Stimulated activated CD4-positive, alpha-beta T cell treated with anti-CD3 and anti-CD28 coated beads, Interleukin-12 subunit alpha, Interleukin-12 subunit beta, amount 100 ng/mL, for 4 hours (primary cell): ENCODE measurements around the gene BCL2L1.

Experiments used
- DNase-seq: peaks from one replicate; pipeline ENCODE4 v3.0.0-alpha.2; 2020

Gene BCL2L1

GRCh38 chr20:31708736-31709534, 13.7 kb downstream of the BCL2L1 start:
- no peak for DNase-seq

GRCh38 chr20:31707994-31708735, 14.5 kb downstream of the BCL2L1 start:
- DNase-seq: no peak

- no peak for DNase-seq
Observed at GRCh38 chr20:31707258-31707615, 15.4 kb downstream of the BCL2L1 start.

- no peak for DNase-seq
Observed at GRCh38 chr20:31706607-31707257, 15.9 kb downstream of the BCL2L1 start.

- DNase-seq: no peak
Observed at GRCh38 chr20:31705598-31706597, 16.8 kb downstream of the BCL2L1 start.

- no peak for DNase-seq
Observed at GRCh38 chr20:31705191-31705590, 17.5 kb downstream of the BCL2L1 start.

- no peak for DNase-seq
Observed at GRCh38 chr20:31704225-31705119, 18.2 kb downstream of the BCL2L1 start.

- DNase-seq: no peak
Observed at GRCh38 chr20:31701591-31701990, 21.1 kb downstream of the BCL2L1 start.

- no peak for DNase-seq
Observed at GRCh38 chr20:31700747-31701146, 21.9 kb downstream of the BCL2L1 start.

GRCh38 chr20:31699801-31700728, 22.6 kb downstream of the BCL2L1 start:
- DNase-seq: no peak

GRCh38 chr20:31698803-31699718, 23.6 kb downstream of the BCL2L1 start:
- no peak for DNase-seq

GRCh38 chr20:31698243-31698802, 24.3 kb downstream of the BCL2L1 start:
- DNase-seq: no peak

- DNase-seq: no peak
Observed at GRCh38 chr20:31695849-31696804, 26.5 kb downstream of the BCL2L1 start.

GRCh38 chr20:31694842-31695593, 27.6 kb downstream of the BCL2L1 start:
- no peak for DNase-seq

GRCh38 chr20:31693987-31694661, 28.5 kb downstream of the BCL2L1 start:
- DNase-seq: no peak

GRCh38 chr20:31693402-31693801, 29.3 kb downstream of the BCL2L1 start:
- no peak for DNase-seq
